Osteoblast (primary cell): Measurements from ENCODE around the gene PACS1. TPM values are rescaled to one million over a fixed set of nuclear protein-coding genes. Genes with fewer than 3 reads are reported as not detected.

Experiments
- DNase-seq: peaks from one replicate; pipeline ENCODE4 v3.0.0; 2011; ENCODE audit warnings: low spot score, mixed read lengths; ENCODE audit not compliant: insufficient read length; ENCODE audit errors: missing footprints
- H2AFZ ChIP-seq: 2 replicates; pipeline ENCODE4 v1.6.0; 2011; ENCODE audit warnings: mild to moderate bottlenecking, low read length
- H3K27ac ChIP-seq: 2 replicates; pipeline ENCODE4 v1.5.1; 2011; ENCODE audit warnings: mild to moderate bottlenecking, low read depth, low read length, moderate library complexity
- H3K27me3 ChIP-seq: 2 replicates; pipeline ENCODE4 v1.6.0; 2012; ENCODE audit warnings: mild to moderate bottlenecking, control low read depth, inconsistent platforms, low read length, moderate library complexity; ENCODE audit not compliant: insufficient read depth
- H3K36me3 ChIP-seq: 2 replicates; pipeline ENCODE4 v1.5.1; 2011; ENCODE audit warnings: mild to moderate bottlenecking, low read length, control low read depth, moderate library complexity; ENCODE audit not compliant: insufficient read depth
- H3K4me1 ChIP-seq: 2 replicates; pipeline ENCODE4 v1.5.1; 2011; ENCODE audit warnings: mild to moderate bottlenecking, low read length, control low read depth, moderate library complexity; ENCODE audit not compliant: insufficient read depth
- H3K4me2 ChIP-seq: 2 replicates; pipeline ENCODE4 v1.6.0; 2011; ENCODE audit warnings: mild to moderate bottlenecking, low read length; ENCODE audit not compliant: insufficient read depth
- H3K4me3 ChIP-seq: fragments of 200-600 bp; sonication (generic); 3 replicates; pipeline ENCODE4 v1.5.1; 2012; ENCODE audit warnings: mild to moderate bottlenecking, low read length, inconsistent platforms; ENCODE audit not compliant: insufficient read depth
- H3K79me2 ChIP-seq: 2 replicates; pipeline ENCODE4 v1.6.0; 2012; ENCODE audit warnings: mild to moderate bottlenecking, low read length, control low read depth, inconsistent platforms; ENCODE audit not compliant: insufficient read depth
- H3K9me3 ChIP-seq: 2 replicates; pipeline ENCODE4 v1.5.1; 2011; ENCODE audit warnings: low read depth, low read length, control low read depth
- H4K20me1 ChIP-seq: 2 replicates; pipeline ENCODE4 v1.6.0; 2012; ENCODE audit warnings: mild to moderate bottlenecking, low read length, control low read depth; ENCODE audit not compliant: insufficient read depth
- CTCF ChIP-seq: IDR thresholded peaks from 2 replicates; pipeline ENCODE4 v1.5.1; 2011; ENCODE audit warnings: mild to moderate bottlenecking, low read depth, low read length, moderate library complexity; ENCODE audit errors: extremely low read depth
- total RNA-seq: library from RNA; depleted of rRNA; stranded (reverse); fragments of >200 nt; gene quantifications from 2 replicates; pipeline ENCODE4 v1.2.3, GENCODE V29; 2012

PACS1 gene
- total RNA-seq, 1 donor: 38.0 TPM

GRCh38 chr11:66281776-66282467, 211.8 kb downstream of the PACS1 start:
- Histone ChIP-seq H3K4me1 (peaks cover 4% of the 10 kb centered on the region), H3K4me2 (no peak overlapping the region), H3K9me3 (no peaks in the 10 kb centered on the region), H3K36me3 (peaks cover 28% of the 10 kb centered on the region), H2AFZ (no peak overlapping the region), H4K20me1 (peaks cover 40% of the 10 kb centered on the region), H3K4me3 (no peak overlapping the region), H3K27me3 (peaks cover 6% of the 10 kb centered on the region), H3K27ac (no peak overlapping the region), H3K79me2 (peaks cover 27% of the 10 kb centered on the region)
- no peak for TF ChIP-seq CTCF
- DNase-seq: no peak

GRCh38 chr11:66282468-66283455, 212.7 kb downstream of the PACS1 start:
- Histone ChIP-seq H3K27ac (no peak overlapping the region), H3K4me3 (no peak overlapping the region), H4K20me1 (peaks cover 35% of the 10 kb centered on the region), H3K9me3 (no peaks in the 10 kb centered on the region), H3K4me2 (no peak overlapping the region), H3K4me1 (peaks cover 9% of the 10 kb centered on the region), H3K36me3 (peaks cover 31% of the 10 kb centered on the region), H3K27me3 (peaks cover 6% of the 10 kb centered on the region), H2AFZ (no peak overlapping the region), H3K79me2 (peaks cover 36% of the 10 kb centered on the region)
- peak; percentile 88 for TF ChIP-seq CTCF
- peak; percentile 100 for DNase-seq

GRCh38 chr11:66283461-66284105, 213.5 kb downstream of the PACS1 start:
- Histone ChIP-seq H2AFZ (no peak overlapping the region), H3K9me3 (no peaks in the 10 kb centered on the region), H3K27me3 (peaks cover 6% of the 10 kb centered on the region), H3K36me3 (peaks cover 31% of the 10 kb centered on the region), H3K4me3 (no peak overlapping the region), H3K4me1 (peaks cover 15% of the 10 kb centered on the region), H4K20me1 (peaks cover 37% of the 10 kb centered on the region), H3K79me2 (peaks cover 44% of the 10 kb centered on the region), H3K4me2 (no peak overlapping the region), H3K27ac (no peak overlapping the region)
- TF ChIP-seq CTCF: no peak
- no peak for DNase-seq
